GM04504 (cell line): Measurements from ENCODE around the gene CABP4.
A peak's percentile ranks its signal among the peaks of the same experiment; 100 is the strongest.
"Not testable (repeated sequence)": the region's sequence is repeated elsewhere in the genome, so short reads cannot be mapped to it uniquely, and the experiment has no call there.

ENCODE experiments used
- DNase-seq: peaks from one replicate; pipeline ENCODE4 v3.0.0-alpha.2; 2012; ENCODE audit warnings: low read depth

Gene CABP4

DNA sequence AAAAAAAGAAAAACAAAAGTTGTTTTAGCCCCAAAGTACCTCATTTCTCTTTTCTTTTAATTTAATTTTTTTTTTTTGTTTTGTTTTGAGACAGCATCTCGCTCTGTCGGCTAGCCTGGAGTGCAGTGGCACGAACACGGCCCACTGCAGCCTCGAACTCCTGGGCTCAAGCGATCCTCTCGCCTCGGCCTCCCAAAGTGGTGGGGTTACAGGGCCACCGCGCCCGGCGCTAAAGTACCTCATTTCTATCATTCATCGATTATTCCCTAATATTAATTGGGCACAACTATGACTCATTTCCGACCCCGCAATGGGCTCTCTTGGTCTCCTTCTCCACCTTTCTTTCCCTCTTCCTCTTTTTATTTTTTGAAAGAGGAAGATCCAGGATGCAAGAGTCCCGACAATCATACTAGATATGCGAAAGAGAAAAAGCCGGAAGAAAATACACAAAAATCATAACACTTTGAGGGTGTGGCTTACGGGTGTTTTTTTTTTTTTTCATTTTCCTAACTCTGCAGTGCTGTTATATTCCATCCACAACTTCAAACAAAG lies 27.2 kb downstream of the CABP4 start:
- DNase-seq, result no peak

GRCh38 chr11:67482827-67483798 lies 28.0 kb downstream of the CABP4 start, which contains the start of gene AIP:
Gene AIP, plus strand, starts transcription at chr11:67483026. Its CDS starts 133 bp downstream, at chr11:67483159.
- peak; percentile 96 for DNase-seq

- no peak for DNase-seq
Measured at GRCh38 chr11:67483831-67484665, 28.9 kb downstream of the CABP4 start.

DNA sequence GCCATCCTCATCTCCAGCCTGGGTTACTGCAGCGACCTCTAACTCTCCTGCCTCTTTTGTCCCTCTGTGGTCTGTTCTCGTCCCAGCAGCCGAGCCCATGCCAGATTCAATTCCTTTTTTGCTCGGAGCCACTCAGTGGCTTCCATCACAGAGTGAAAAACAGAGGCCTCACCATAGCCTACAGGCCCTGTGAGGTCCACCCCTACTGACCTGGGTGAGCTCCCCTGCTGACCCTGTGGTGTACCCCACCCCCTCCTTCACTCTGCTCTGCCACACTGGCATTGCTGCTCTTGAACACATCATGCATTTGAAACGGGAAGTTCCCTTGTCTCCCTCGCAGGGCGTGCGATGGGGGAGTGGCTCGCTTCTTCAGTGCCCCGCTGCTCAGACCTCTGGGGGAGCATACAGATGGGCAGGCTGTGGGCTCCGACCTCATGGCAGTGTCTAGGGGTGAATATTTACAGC lies 29.7 kb downstream of the CABP4 start:
- DNase-seq, result no peak

GRCh38 chr11:67485873-67486361 lies 30.8 kb downstream of the CABP4 start:
- DNase-seq, result not testable (repeated sequence)

- no peak for DNase-seq
Measured at GRCh38 chr11:67486481-67487195, 31.5 kb downstream of the CABP4 start.

DNA sequence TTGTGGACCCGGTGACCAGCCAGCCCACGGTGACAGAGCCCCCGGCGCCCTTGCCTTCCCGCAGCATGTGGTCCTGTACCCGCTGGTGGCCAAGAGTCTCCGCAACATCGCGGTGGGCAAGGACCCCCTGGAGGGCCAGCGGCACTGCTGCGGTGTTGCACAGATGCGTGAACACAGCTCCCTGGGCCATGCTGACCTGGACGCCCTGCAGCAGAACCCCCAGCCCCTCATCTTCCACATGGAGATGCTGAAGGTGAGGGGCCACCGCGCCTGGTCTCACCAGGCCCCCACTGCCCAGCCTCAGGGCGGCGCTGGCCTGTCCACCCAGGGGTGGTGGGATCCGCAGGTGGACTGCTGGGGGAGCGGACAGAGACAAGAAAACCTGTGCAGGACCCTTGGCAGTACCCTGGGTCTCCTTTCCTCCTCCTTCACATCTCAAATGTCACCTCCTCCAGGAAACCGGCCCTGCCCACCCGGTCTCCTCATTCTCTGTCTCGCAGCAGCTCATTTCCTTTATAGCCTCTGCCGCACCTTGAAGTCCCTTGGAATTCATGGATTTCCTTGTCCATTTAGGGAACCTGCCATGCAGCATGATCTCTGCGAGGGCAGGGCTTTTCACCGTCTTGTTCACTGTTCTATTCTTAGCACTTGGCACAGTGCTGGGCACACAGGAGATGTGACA lies 34.2 kb downstream of the CABP4 start:
- no peak for DNase-seq

GRCh38 chr11:67489885-67490726 lies 35.0 kb downstream of the CABP4 start:
- DNase-seq, result no peak

DNA sequence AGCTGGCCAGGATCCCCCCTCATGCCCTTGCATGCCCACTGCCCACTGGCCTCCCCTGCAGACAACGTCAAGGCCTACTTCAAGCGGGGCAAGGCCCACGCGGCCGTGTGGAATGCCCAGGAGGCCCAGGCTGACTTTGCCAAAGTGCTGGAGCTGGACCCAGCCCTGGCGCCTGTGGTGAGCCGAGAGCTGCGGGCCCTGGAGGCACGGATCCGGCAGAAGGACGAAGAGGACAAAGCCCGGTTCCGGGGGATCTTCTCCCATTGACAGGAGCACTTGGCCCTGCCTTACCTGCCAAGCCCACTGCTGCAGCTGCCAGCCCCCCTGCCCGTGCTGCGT lies 35.5 kb downstream of the CABP4 start:
- DNase-seq, result no peak

- DNase-seq, result no peak
Measured at GRCh38 chr11:67491276-67492068, 36.3 kb downstream of the CABP4 start.

DNA sequence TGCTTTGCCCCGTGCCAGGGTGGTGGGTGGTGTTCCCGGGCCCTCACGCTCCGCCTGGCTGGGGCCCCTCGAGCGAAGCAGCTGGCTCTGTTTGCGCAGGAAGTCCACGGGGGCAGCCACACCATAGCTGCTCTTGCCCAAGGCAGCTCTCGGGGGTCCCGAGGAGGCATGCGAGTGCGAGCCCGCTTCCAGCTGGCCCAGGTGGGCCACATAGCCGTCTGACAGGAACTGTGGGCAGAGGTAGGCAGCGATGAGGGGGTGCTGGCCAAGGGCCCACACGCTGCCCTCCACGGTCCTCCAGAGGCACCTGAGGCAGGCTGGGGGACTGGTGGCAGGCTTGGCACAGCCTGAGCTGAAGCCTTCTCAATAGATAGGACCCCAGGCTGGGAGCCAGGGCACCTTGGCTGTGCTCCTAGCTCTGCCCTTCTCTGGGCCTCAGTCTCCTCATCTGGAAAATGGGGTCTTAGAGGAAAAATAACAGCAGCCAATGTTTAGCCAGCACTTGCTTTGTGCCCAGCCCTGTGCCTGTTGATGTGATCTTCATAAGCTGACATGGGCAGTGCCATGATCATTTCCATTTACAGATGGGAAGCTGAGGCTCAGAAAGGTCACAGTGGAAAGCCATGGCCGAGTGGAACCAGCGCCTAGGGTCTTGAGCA lies 37.0 kb downstream of the CABP4 start:
- no peak for DNase-seq

GRCh38 chr11:67492801-67493547 lies 37.8 kb downstream of the CABP4 start:
- no peak for DNase-seq

DNA sequence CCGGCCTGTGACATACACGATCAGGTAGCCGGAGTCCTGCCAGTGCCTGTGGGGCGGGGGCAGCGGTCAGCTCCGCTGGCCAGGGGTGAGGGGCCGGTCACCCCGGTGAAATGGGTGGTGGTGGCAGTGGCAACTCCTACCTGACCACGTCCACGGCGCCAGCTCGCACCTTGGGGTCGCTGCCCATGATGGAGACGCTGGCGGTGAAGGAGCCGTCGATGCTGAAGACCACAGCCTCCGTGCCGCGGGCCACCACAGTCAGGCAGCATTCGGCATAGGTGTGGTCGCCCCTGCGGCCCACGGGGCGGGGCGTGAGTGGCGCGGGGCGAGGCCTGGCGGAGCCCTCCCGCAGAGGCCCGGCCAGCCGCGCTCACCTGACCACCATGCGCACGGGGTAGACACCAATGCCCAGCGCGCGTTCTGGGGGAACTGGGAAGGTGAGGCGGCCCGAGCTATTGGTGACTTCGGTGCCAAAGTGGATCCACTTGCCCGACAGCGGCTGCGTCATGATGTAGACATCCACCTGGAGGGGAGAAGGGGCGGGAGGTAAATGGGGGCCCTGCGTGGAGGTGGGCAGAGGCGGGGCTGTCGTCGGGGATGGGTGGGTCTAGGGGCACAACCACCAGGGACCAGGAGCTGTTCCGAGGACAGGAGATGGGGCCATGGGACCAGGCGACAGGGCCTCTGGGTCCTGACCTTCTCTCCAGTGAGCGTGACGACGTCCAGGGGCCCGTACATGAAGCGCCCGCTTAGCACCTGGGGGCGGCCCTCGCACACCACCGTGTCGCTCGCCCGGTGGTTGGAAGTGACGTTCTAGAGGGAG lies 38.6 kb downstream of the CABP4 start:
- DNase-seq, result no peak

DNA sequence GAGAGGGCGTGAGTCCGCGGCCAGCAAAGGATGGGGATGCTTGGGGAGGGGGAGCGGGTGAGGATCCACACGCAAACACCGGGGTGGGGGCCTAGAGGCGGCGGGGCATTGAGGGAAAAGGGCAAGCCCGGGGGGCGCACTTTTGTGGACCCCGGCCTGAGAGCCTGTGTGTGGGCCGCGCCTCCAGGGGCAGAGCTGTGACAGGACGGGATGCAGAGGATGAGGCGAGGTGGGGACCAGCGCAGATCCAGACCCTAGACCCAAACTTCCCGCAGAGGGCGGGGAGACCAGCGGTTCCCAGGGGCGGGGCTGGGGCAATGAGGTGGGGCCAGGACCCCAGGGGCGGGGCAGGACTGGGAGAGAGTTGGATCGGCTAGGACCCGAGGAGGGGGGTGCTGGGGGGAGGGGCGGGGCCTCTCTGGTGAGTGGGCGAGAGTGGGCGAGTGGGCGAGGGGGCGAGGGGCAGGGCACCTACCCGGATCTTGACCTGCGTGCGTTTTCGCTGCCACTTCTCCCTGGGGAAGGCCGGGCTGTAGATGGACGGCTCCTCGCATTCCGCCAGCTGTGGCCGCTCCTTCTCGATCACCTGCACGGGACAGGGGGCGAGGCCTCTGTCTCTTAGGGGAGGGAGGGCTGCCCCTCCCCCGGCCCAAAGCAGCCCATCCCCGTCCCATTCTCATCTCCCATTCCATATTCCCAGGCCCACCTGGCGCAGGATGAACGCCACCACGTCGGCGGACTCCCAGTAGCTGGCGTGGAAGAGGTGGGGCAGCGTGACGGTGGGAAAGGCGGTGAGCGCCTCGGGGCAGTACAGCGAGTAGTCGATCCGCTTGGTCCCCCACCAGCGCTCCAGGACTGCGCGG lies 39.4 kb downstream of the CABP4 start:
- DNase-seq, result no peak

GRCh38 chr11:67495234-67496005 lies 40.3 kb downstream of the CABP4 start:
- no peak for DNase-seq
